K562 (cell line): ENCODE data around the gene CALCOCO2. TPM values are rescaled to one million over a fixed set of nuclear protein-coding genes. Genes with fewer than 3 reads are reported as not detected.

ENCODE experiments used
- ATAC-seq: fragments of 200-7000 bp; cut with Tn5 transposase; 3 replicates; pipeline ENCODE4 v1.9.1; 2020; ENCODE audit warnings: moderate library complexity
- BruUV-seq: library from RNA; stranded (reverse); fragments of 400-500 nt; replicated peaks from 2 replicates; lab custom pipeline; 2021; lab: Mats Ljungman, UMichigan
- CTCF ChIA-PET: fragments of 300-600 bp; formaldehyde crosslinking; extraction: SDS; loops from one replicate; lab custom pipeline; 2021; ENCODE audit warnings: low intra/inter-chr PET ratio; lab: Yijun Ruan, JAX
- POLR2A ChIA-PET: fragments of 300-600, 350-650 bp; sonication (Branson Sonifier 250); formaldehyde crosslinking; extraction: SDS; loops from one replicate; lab custom pipeline; 2021; ENCODE audit warnings: antibody characterized with exemption, inconsistent platforms; lab: Yijun Ruan, JAX
- DNase-seq, 4 experiments: peaks; one replicate each; pipeline versions ENCODE4 v3.0.0 to v3.0.0-alpha.2; 2011 to 2018; ENCODE audit warnings: low spot score in 3 of 4, mixed read lengths in 3 of 4; ENCODE audit errors: extremely low read depth in 1 of 4
- FAIRE-seq: peaks from 2 replicates; lab custom pipeline; 2011; peaks lifted over from hg19 to GRCh38; lab: Jason Lieb, UNC
- H2AFZ ChIP-seq: 2 replicates; pipeline ENCODE4 v1.6.0; 2011; ENCODE audit warnings: low read depth, low read length, control low read depth, inconsistent platforms
- H3K27ac ChIP-seq: fragments of 200-600 bp; 3 replicates; pipeline ENCODE4 v1.8.0; 2011; ENCODE audit warnings: low read depth, mild to moderate bottlenecking, control low read depth, inconsistent platforms, low read length, moderate library complexity, mixed read lengths; ENCODE audit errors: extremely low read depth
- H3K27me3 ChIP-seq, 2 experiments: fragments of 300-600 bp in 1 of 2; 2 replicates in 1 of 2; 3 replicates in 1 of 2; pipeline versions ENCODE4 v1.6.0 to v1.8.0; 2011; ENCODE audit warnings: inconsistent platforms in 2 of 2, low read length in 2 of 2, mild to moderate bottlenecking in 1 of 2, mixed read lengths in 1 of 2, moderate library complexity in 1 of 2; ENCODE audit not compliant: control insufficient read depth in 2 of 2, insufficient read depth in 2 of 2
- H3K36me3 ChIP-seq: fragments of 300-600 bp; 3 replicates; pipeline ENCODE4 v1.8.0; 2011; ENCODE audit warnings: mild to moderate bottlenecking, low read length, inconsistent platforms; ENCODE audit not compliant: control insufficient read depth, insufficient read depth
- H3K4me1 ChIP-seq, 2 experiments: fragments of 200-600 bp in 1 of 2; replicated peaks in 1 of 2; 2 replicates in 1 of 2; 3 replicates in 1 of 2; pipeline versions ENCODE4 v1.5.1 to v1.8.0; 2011; ENCODE audit warnings: inconsistent platforms in 2 of 2, low read length in 2 of 2, mild to moderate bottlenecking in 1 of 2, mixed read lengths in 1 of 2, moderate library complexity in 1 of 2; ENCODE audit not compliant: control insufficient read depth in 2 of 2, insufficient read depth in 2 of 2
- H3K4me2 ChIP-seq: 2 replicates; pipeline ENCODE4 v1.6.1; 2011; ENCODE audit warnings: low read length, control low read depth, inconsistent platforms, mixed read lengths; ENCODE audit not compliant: insufficient read depth
- H3K4me3 ChIP-seq: fragments of 200-600 bp; sonication (generic), shearing (Covaris generic); 2 replicates; pipeline ENCODE4 v1.5.1; 2016; ENCODE audit warnings: control low read depth, inconsistent platforms
- H3K79me2 ChIP-seq: fragments of 200-600 bp; 3 replicates; pipeline ENCODE4 v1.8.0; 2011; ENCODE audit warnings: low read length, inconsistent platforms; ENCODE audit not compliant: control insufficient read depth, insufficient read depth
- H3K9ac ChIP-seq, 2 experiments: 2 replicates each; pipeline versions ENCODE4 v1.6.0 to v1.6.1; 2011; ENCODE audit warnings: low read depth in 2 of 2, low read length in 2 of 2, control low read depth in 1 of 2, inconsistent platforms in 1 of 2, mild to moderate bottlenecking in 1 of 2, mixed read lengths in 1 of 2; ENCODE audit not compliant: insufficient read depth in 1 of 2
- H3K9me1 ChIP-seq: one replicate; pipeline ENCODE4 v1.6.0; 2011; ENCODE audit warnings: inconsistent platforms, mild to moderate bottlenecking, low read length, moderate library complexity; ENCODE audit not compliant: control insufficient read depth, insufficient read depth
- H3K9me3 ChIP-seq: replicated peaks from 2 replicates; pipeline ENCODE4 v1.5.1; 2011; ENCODE audit warnings: low read depth, low read length, inconsistent platforms; ENCODE audit not compliant: control insufficient read depth, insufficient read depth
- H4K20me1 ChIP-seq: replicated peaks from 2 replicates; pipeline ENCODE4 v1.6.1; 2011; ENCODE audit warnings: low read length, inconsistent platforms, mixed read lengths; ENCODE audit not compliant: control insufficient read depth, insufficient read depth
- CBFB ChIP-seq: sonication (generic); formaldehyde crosslinking; IDR thresholded peaks from 2 replicates; pipeline ENCODE4 v1.4.0; 2020; ENCODE audit warnings: mild to moderate bottlenecking, missing genetic modification reagents
- GTF2F1 ChIP-seq: IDR thresholded peaks from 2 replicates; pipeline ENCODE4 v1.6.1; 2011; ENCODE audit warnings: low read depth, low read length, improper control_type of control experiment
- HDAC1 ChIP-seq, 2 experiments: fragments of 450-650 bp; IDR thresholded peaks; 2 replicates each; pipeline ENCODE4 v1.6.1; 2016 to 2017; ENCODE audit warnings: inconsistent platforms in 1 of 2, mild to moderate bottlenecking in 1 of 2, moderate library complexity in 1 of 2
- HDAC6 ChIP-seq: IDR thresholded peaks from 2 replicates; pipeline ENCODE4 v1.6.1; 2012; ENCODE audit warnings: low read depth, mild to moderate bottlenecking, control low read depth, inconsistent platforms, low read length, moderate library complexity
- MAFG ChIP-seq: fragments of 450-650 bp; conservative IDR thresholded peaks from 2 replicates; pipeline ENCODE4 v1.6.1; 2016; ENCODE audit warnings: missing genetic modification characterization, missing compliant biosample characterization
- MBD2 ChIP-seq: sonication (generic); IDR thresholded peaks from 2 replicates; pipeline ENCODE4 v1.6.1; 2016; ENCODE audit warnings: low read depth, borderline replicate concordance
- MTA3 ChIP-seq: fragments of 450-650 bp; formaldehyde crosslinking; IDR thresholded peaks from 2 replicates; pipeline ENCODE4 v1.6.1; 2017; ENCODE audit warnings: mild to moderate bottlenecking, borderline replicate concordance
- MXI1 ChIP-seq: IDR thresholded peaks from 2 replicates; pipeline ENCODE4 v1.6.1; 2011; ENCODE audit warnings: low read depth, mild to moderate bottlenecking, improper control_type of control experiment, low read length
- NEUROD1 ChIP-seq: fragments of 150-350 bp; IDR thresholded peaks from 2 replicates; pipeline ENCODE4 v1.6.1; 2014; ENCODE audit warnings: borderline replicate concordance, low read length, low read depth; ENCODE audit not compliant: partially characterized antibody
- NFE2 ChIP-seq: IDR thresholded peaks from 2 replicates; pipeline ENCODE4 v1.6.1; 2014; ENCODE audit warnings: antibody characterized with exemption, low read depth
- SNIP1 ChIP-seq: fragments of 450-650 bp; IDR thresholded peaks from 2 replicates; pipeline ENCODE4 v1.7.1; 2017; ENCODE audit warnings: low read depth, mild to moderate bottlenecking
- SOX6 ChIP-seq: fragments of 450-650 bp; IDR thresholded peaks from 2 replicates; pipeline ENCODE4 v1.6.1; 2014; ENCODE audit warnings: mild to moderate bottlenecking
- SP1 ChIP-seq: sonication (generic); formaldehyde crosslinking; IDR thresholded peaks from 2 replicates; pipeline ENCODE4 v1.8.1; 2022; ENCODE audit warnings: mild to moderate bottlenecking, missing genetic modification reagents
- TAL1 ChIP-seq: fragments of 450-650 bp; IDR thresholded peaks from 2 replicates; pipeline ENCODE4 v1.6.1; 2016; ENCODE audit warnings: mild to moderate bottlenecking
- YY1 ChIP-seq, 3 experiments: IDR thresholded peaks; 2 replicates each; pipeline ENCODE4 v1.6.1; 2011; ENCODE audit warnings: low read length in 2 of 3, mild to moderate bottlenecking in 2 of 3, moderate library complexity in 2 of 3, borderline replicate concordance in 1 of 3, control low read depth in 1 of 3, low read depth in 1 of 3; ENCODE audit not compliant: insufficient read depth in 3 of 3, insufficient replicate concordance in 2 of 3, control insufficient read depth in 1 of 3, insufficient read length in 1 of 3; ENCODE audit errors: extremely low read depth in 1 of 3
- ZNF316 ChIP-seq: fragments of 450-650 bp; IDR thresholded peaks from 2 replicates; pipeline ENCODE4 v1.6.1; 2016
- ZNF740 ChIP-seq, 3 experiments: fragments of 200-800 bp in 1 of 3; sonication (Bioruptor generic) in 1 of 3; sonication (generic) in 1 of 3; formaldehyde crosslinking in 1 of 3; IDR thresholded peaks; 2 replicates each; pipeline versions ENCODE4 v1.6.1 to v1.8.0; 2016 to 2022; ENCODE audit warnings: mild to moderate bottlenecking in 2 of 3, missing compliant biosample characterization in 2 of 3, missing genetic modification characterization in 2 of 3, missing genetic modification reagents in 1 of 3
- WGBS: fragments of 100-300 bp; shearing (Covaris generic); methylation state at CpG from one replicate; pipeline ENCODE4 v1.1.6; 2016; ENCODE audit warnings: low coverage, mixed read lengths; ENCODE audit not compliant: insufficient coverage; ENCODE audit errors: missing lambda C conversion rate; 5-methylcytosine and 5-hydroxymethylcytosine counted together
- in situ Hi-C: fragments of 300-500 bp; cut with MboI; formaldehyde crosslinking; loops from 4 replicates; pipeline ENCODE4 v1.15.0; 2018; ENCODE audit warnings: inconsistent platforms, mixed read lengths
- intact Hi-C: fragments of 100-400 bp; cut with micrococcal nuclease; formaldehyde crosslinking; loops from 2 replicates; pipeline ENCODE4 v1.14.2; 2022
- polyA plus RNA-seq, 8 experiments: library from polyadenylated mRNA; depleted of rRNA in 4 of 8; stranded (reverse) in 5 of 8; unstranded in 3 of 8; fragments of >200 nt; fragmentation: Nextera tagmentation in 2 of 8; fragmentation: Illumina TruSeq in 1 of 8; extraction: Ambion mirVana in 2 of 8; extraction: Trizol in 1 of 8; gene quantifications; 2 replicates each; pipeline versions ENCODE4 v1.2.1 to v1.2.3, GENCODE V29; 2011 to 2014; ENCODE audit warnings: inconsistent platforms in 1 of 8, missing spikeins in 1 of 8
- total RNA-seq, 7 experiments: library from RNA; depleted of rRNA in 6 of 7; stranded (reverse); fragments of >200 nt in 6 of 7; fragmentation: Illumina TruSeq in 2 of 7; extraction: Trizol in 2 of 7; gene quantifications; 2 replicates each; pipeline versions ENCODE4 v1.2.1 to v1.2.3, GENCODE V29; 2011 to 2021; ENCODE audit warnings: low replicate concordance in 1 of 7
- TF ChIP-seq, protein P1 (sequence below), 2 experiments: fragments of 450-650 bp; conservative IDR thresholded peaks; 2 replicates each; pipeline ENCODE4 v1.6.1; 2017; ENCODE audit warnings: mild to moderate bottlenecking in 2 of 2, moderate library complexity in 2 of 2

CALCOCO2 gene
- total and polyA plus RNA-seq, 9 of the 15 experiments (the other 6 are each of a cell fraction or from before 2014, with no cell fraction given) = 24.1 to 87.3 (median 67.5) TPM

DNA sequence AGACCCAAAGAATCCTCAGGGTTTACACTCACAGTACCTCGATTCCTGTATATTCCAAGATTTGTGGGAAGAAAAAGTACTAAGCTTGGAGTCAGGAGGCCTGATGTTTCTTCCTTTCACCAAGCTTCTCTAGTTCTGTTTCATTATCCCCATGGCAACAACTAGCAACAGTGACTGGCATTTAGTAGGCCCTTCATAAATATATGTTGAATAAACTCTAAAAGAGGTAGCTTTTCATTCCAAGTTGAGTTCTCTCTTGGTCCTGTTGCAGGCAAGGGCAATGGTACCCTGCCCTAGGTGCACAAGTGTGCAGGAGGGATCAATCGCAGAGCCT lies 76.8 kb downstream of the CALCOCO2 start (continued):
- peak; percentile 42 for TF ChIP-seq MXI1
- no peak for TF ChIP-seq CBFB (CRISPR knock-in tag)
- no peak for TF ChIP-seq YY1 (IDR thresholded peaks at IDR 0.05; ENCODE audit: borderline replicate concordance in 1 of 3, control insufficient read depth in 1 of 3, extremely low read depth in 1 of 3, insufficient read depth in 3 of 3, insufficient read length in 1 of 3, insufficient replicate concordance in 2 of 3, low read depth in 1 of 3, low read length in 2 of 3)
- peak; percentile 47 for TF ChIP-seq ZNF316
- no peak for TF ChIP-seq SP1 (CRISPR knock-in tag)
- no peak for TF ChIP-seq MTA3
- peak; percentile 82 for TF ChIP-seq NFE2
- no peak for TF ChIP-seq GTF2F1
- peak; percentile 84 for TF ChIP-seq MAFG
- no peak for TF ChIP-seq HDAC6

DNA sequence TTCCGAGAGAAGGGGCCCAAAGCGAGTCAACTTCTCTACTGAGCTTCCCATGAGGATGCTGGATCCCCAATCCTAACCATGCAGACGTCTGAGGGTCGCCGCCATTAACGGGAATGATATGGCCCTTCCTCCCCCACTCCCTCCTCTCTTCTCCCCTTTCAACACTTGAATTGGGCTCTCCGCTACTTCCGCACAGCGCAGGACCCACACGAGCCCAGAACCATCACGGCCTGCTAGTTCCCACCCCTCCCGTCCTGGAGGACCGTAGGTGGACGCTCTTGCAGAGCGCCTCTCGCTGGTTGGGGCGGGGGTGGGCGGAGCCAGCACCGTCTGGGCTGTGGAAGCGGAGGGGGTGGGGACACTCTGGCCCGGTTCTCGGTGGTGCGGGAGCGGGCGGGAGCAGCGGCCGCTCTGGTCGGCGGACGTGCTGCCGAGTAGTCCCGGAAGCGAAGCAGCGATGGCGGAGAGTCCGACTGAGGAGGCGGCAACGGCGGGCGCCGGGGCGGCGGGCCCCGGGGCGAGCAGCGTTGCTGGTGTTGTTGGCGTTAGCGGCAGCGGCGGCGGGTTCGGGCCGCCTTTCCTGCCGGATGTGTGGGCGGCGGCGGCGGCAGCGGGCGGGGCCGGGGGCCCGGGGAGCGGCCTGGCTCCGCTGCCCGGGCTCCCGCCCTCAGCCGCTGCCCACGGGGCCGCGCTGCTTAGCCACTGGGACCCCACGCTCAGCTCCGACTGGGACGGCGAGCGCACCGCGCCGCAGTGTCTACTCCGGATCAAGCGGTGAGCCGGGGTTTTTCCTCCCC lies 77.4 kb downstream of the CALCOCO2 start, which contains the start of gene UBE2Z:
Gene UBE2Z (plus strand): TSS at position 361 of the 797 bp plus-strand sequence. CDS start 97 bp downstream, at position 458.
- intact Hi-C loops = loop anchor here (1.0 to 5.0 kb wide), 2 partner anchors 16 to 89 kb away; partner anchors contain the start of genes ATP5MC1 and IGF2BP1
- peak; percentile 94 for ATAC-seq
- Histone ChIP-seq H3K9me1 (no peaks in the 10 kb centered on the region), H3K36me3 (peaks cover 38% of the 10 kb centered on the region), H3K27ac (peak within 1 kb of the TSS; percentile 91), H3K79me2 (peaks cover 55% of the 10 kb centered on the region), H4K20me1 (peaks cover 6% of the 10 kb centered on the region; the same call in 1 of the 2 replicates), H3K9me3 (no peaks in the 10 kb centered on the region), H2AFZ (peak within 1 kb of the TSS; percentile 92), H3K9ac (peak within 1 kb of the TSS; percentile 86 to 98), H3K4me3 (peak within 1 kb of the TSS; percentile 88), H3K4me1 (peaks cover 8 to 12% of the 10 kb centered on the region in 2 experiments; a peak in 4 of 5 replicates), H3K4me2 (peak within 1 kb of the TSS; percentile 99), H3K27me3 (no peaks in the 10 kb centered on the region)
- in situ Hi-C loops = no loop called here
- POLR2A ChIA-PET = interaction anchor here (0.6 to 8.2 kb wide), 8 partner anchors 11 to 1207 kb away, joined by 3 to 52 read pairs (median 3); partner anchors contain the start of gene ATP5MC1
- BruUV-seq = no TSS peak
- FAIRE-seq = peak; percentile 93
- CTCF ChIA-PET = interaction anchor here (0.7 kb wide), 1 partner anchor 36 kb away, joined by 3 read pairs; no protein-coding TSS in a partner anchor
- WGBS = 1% methylated on average over 20 of the region's 81 CpGs
- peak; percentile 95 to 98 (median 96) for DNase-seq
- TF ChIP-seq MBD2 = peak; percentile 65; the same call in 1 of the 2 replicates
- peak; percentile 96 for TF ChIP-seq SNIP1
- 0 out of 2 replicates have a peak, but pooled peaks have one; percentile 15 for TF ChIP-seq TAL1
- TF ChIP-seq NEUROD1 = peak; percentile 47
- TF ChIP-seq HDAC1 (IDR thresholded peaks at IDR 0.05) = peak in 1 of 2 experiments; percentile 86; a peak in 2 of 4 replicates
- TF ChIP-seq ZNF740 (CRISPR knock-in tag; IDR thresholded peaks at IDR 0.05) = peak; percentile 86
- peak in 1 of 2 experiments; percentile 70; a peak in 1 of 4 replicates for TF ChIP-seq ZNF740 (tag; IDR thresholded peaks at IDR 0.05)
- TF ChIP-seq SOX6 = peak; percentile 54; the same call in 1 of the 2 replicates
- TF ChIP-seq, protein P1, sequence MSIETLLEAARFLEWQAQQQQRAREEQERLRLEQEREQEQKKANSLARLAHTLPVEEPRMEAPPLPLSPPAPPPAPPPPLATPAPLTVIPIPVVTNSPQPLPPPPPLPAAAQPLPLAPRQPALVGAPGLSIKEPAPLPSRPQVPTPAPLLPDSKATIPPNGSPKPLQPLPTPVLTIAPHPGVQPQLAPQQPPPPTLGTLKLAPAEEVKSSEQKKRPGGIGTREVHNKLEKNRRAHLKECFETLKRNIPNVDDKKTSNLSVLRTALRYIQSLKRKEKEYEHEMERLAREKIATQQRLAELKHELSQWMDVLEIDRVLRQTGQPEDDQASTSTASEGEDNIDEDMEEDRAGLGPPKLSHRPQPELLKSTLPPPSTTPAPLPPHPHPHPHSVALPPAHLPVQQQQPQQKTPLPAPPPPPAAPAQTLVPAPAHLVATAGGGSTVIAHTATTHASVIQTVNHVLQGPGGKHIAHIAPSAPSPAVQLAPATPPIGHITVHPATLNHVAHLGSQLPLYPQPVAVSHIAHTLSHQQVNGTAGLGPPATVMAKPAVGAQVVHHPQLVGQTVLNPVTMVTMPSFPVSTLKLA (conservative IDR thresholded peaks at IDR 0.05) = peak; percentile 66 to 87
